GM03348 (cell line): ENCODE data around the gene IL27RA.
"Not testable (repeated sequence)": the region's sequence is repeated elsewhere in the genome, so short reads cannot be mapped to it uniquely, and the experiment has no call there.

ENCODE experiments used
- DNase-seq: peaks from one replicate; pipeline ENCODE4 v3.0.0; 2012; ENCODE audit warnings: low spot score

Gene IL27RA

DNA sequence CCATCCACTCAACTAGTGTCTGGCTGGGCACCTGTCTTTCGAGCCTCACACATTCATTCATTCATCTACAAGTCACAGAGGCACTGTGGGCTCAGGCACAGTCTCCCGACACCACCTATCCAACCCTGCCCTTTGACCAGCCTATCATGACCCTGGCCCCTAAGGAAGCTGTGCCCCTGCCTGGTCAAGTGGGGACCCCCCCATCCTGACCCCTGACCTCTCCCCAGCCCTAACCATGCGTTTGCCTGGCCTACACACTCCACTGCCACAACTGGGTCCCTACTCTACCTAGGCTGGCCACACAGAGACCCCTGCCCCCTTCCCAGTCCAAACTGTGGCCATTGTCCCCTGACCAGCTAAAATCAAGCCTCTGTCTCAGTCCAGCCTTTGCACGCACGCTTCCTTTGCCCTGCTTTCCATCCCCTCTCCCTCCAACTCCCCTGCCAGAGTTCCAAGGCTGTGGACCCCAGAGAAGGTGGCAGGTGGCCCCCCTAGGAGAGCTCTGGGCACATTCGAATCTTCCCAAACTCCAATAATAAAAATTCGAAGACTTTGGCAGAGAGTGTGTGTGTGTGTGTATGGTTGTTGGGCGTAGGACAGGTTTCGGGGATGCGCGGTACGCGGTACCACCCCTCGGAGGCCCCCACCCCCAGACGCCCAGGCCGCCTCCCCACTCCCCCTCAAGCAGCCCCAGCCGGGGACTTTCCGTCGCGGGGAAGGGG is 404 bp upstream of the IL27RA start:
- no peak for DNase-seq

DNA sequence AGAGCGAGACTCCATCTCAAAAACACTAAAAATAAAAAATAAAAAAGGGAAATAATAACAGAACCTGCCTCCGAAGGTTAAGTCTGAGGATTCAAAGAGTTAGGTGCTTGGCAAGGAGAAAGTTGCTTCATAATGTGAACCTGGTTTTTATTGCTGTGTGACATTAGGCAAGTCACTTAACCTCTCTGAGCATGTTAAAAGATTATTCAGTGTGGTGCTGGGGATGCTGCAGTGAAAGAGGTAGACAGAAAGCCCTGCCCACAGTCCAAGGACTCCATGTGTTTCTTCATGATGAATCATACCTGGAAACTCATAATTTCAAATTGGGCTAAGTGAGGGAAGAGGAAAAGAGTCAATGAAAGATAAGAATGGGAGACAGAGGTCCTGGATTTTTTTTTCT is 2.4 kb downstream of the IL27RA start:
- no peak for DNase-seq

DNA sequence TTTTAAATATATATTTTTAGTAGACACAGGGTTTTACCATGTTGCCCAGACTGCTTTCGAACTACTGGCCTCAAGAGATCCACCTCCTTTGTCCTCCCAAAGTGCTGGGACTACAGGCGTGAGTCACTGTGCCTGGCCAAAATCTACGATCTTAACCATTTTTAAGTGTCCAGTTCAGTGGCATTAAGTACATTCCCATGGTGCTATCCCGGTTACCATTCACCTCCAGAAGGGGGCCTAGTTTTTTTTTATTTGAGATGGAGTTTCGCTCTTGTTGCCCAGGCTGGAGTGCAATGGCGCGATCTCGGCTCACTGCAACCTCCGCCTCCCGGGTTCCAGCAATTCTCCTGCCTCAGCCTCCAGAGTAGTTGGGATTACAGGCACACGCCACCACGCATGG is 3.6 kb downstream of the IL27RA start:
- DNase-seq: not testable (repeated sequence)

DNA sequence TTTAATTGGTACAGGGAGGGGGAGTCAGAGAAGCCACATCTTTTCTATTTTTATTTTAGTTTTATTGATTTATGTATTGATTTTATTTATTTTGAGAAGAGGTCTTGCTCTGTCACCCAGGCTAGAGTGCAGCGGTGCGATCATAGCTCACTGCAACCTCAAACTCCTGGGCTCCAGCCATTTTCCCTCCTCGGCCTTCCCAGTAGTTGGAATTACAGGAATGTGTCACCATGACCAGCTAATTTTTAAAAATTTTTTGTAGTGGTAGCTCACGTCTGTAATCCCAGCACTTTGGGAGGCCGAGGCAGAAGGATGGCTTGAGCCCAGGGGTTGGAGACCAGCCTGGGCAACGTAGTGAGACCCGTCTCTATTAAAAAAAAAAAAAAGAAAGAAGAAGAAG is 4.1 kb downstream of the IL27RA start:
- DNase-seq: no peak

DNA sequence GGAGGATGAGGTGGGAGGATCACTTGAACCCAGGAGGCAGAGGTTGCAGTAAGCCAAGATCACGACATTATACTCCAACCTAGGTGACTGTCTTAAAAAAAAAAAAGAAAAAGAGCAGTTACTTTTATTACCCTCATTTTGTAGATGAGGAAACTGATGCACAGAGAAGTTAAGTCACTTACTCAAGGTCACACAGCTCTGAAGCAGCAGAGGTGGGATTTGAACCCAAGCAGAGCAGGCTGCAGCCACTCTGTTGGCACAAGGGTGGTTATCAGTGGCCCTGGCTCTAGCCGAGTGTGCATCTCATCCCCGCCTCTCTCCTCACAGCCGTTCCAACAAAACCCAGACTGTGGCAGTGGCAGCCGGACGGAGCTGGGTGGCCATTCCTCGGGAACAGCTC is 7.6 kb downstream of the IL27RA start:
- no peak for DNase-seq

DNA sequence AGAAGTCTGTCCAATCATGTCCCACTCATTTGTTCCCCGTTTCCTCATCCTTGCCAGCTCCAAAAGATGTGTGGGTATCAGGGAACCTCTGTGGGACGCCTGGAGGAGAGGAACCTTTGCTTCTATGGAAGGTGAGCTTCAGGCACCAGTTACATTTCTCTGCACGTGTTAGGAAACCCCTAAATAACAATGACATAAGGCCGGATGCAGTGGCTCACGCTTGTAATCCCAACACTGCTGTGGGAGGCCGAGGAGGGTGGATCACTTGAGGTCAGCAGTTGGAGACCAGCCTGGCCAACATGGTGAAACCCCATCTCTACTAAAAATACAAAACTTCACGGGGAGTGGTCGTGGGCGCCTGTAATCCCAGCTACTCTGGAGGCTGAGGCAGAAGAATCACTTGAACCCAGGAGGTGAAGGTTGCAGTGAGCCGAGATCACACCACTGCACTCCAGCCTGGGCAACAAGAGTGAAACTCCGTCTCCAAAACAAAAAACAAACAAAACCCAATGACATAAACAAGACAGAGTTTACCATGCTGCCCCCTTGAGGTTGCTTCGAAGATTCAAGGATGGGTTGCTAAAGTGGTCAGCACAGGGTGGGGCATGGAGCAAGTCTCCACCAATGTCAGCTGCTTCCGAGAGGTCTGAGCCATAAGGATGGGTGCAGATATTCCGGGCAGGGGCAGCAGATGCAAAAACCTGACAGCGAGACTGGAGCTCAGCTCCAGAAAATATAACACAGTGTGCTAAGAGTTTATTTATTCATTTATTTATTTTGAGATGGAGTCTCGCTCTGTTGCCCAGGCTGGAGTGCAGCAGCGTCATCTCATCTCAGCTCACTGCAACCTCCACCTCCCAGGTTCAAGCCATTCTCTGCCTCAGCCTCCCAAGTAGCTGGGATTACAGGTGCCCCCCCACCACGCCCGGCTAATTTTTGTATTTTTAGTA is 11.4 kb downstream of the IL27RA start:
- DNase-seq: peak; percentile 70

DNA sequence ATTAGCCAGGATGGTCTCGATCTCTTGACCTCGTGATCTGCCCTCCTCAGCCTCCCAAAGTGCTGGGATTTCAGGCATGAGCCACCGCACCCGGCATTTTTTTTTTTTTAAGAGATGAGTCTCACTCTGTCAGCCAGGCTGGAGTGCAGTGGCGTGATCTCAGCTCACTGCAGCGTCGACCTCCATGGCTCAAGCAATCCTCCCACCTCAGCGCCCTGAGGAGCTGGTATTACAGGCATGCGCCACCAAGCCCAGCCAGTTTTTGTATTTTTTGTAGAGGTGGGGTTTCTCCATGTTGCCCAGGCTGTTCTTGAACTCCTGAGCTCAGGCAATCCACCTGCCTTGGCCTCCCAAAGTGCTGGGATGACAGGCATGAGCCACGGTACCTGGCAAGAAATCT is 16.3 kb downstream of the IL27RA start:
- DNase-seq: not testable (repeated sequence)

DNA sequence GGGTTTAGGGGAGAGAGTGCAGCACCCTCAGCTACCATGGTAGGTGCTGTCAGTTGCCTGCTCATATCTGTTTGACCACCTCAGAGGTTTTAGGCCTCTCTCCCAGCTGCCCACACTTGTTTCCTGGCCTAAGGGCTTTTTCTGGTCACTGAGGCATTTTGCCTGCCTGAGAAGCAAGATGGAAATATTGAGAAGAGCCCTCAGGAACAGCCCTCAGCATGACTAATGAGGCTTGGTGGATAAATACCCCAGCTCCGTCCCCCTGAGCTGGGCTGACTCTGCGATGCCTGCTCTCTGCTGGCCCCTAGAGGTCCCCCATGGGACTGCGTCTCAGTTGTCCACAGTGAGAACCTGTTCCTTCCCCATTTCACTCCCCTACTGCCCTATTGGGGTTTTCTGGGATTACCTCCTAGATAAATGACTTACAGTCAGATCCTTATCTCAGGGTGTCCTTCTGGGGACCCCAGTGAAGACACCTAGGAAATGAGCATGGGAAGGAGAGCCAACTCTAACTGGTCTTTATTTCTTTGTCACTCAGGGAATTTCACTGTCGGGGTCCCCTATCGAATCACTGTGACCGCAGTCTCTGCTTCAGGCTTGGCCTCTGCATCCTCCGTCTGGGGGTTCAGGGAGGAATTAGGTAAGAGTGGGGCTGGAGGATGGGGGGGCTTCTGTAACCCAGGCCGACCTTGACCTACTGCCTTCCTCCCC is 17.0 kb downstream of the IL27RA start:
- DNase-seq: peak; percentile 60

DNA sequence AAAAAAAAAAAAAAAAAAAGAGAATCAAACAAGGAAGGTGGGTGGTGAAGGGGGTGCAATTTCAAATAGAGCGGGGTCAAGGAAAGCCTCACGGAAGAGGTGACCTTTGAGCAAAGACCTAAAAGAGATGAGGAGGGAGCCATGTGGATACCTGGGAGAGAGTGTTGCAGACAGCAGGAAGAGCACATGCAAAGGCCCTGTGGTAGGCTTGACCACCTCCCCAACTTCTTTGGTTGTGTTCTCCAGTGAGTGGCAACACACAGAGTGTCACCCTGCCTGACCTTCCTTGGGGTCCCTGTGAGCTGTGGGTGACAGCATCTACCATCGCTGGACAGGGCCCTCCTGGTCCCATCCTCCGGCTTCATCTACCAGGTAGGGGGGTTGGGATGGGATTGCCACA is 18.9 kb downstream of the IL27RA start:
- no peak for DNase-seq

DNA sequence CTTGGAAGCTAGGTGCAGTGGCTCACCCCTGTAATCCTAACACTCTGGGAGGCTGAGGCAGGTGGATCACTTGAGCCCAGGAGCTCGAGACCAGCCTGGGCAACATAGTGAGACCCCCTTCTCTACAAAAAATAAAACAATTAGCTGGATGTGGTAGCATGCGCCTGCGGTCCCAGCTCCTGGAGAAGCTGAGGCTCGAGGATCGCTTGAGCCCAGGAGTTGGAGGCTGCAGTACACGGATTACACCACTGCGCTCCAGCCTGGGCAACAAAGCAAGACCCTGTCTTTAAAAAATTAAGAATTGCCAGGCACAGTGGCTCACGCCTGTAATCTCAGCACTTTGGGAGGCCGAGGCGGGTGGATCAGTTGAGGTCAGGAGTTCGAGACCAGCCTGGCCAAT is 19.4 kb downstream of the IL27RA start:
- not testable (repeated sequence) for DNase-seq

DNA sequence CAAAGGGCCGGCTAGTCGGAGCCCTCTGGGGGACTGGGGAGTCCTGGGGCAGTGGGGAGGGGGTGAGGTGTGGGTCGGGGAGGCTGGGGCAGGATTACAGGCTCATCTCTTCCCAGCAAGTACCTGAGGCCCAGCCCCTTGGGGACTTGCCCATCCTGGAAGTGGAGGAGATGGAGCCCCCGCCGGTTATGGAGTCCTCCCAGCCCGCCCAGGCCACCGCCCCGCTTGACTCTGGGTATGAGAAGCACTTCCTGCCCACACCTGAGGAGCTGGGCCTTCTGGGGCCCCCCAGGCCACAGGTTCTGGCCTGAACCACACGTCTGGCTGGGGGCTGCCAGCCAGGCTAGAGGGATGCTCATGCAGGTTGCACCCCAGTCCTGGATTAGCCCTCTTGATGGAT is 20.4 kb downstream of the IL27RA start:
- no peak for DNase-seq

DNA sequence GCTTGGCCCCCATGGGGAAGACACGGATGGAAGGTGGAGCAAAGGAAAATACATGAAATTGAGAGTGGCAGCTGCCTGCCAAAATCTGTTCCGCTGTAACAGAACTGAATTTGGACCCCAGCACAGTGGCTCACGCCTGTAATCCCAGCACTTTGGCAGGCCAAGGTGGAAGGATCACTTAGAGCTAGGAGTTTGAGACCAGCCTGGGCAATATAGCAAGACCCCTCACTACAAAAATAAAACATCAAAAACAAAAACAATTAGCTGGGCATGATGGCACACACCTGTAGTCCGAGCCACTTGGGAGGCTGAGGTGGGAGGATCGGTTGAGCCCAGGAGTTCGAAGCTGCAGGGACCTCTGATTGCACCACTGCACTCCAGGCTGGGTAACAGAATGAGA is 20.9 kb downstream of the IL27RA start:
- no peak for DNase-seq

DNA sequence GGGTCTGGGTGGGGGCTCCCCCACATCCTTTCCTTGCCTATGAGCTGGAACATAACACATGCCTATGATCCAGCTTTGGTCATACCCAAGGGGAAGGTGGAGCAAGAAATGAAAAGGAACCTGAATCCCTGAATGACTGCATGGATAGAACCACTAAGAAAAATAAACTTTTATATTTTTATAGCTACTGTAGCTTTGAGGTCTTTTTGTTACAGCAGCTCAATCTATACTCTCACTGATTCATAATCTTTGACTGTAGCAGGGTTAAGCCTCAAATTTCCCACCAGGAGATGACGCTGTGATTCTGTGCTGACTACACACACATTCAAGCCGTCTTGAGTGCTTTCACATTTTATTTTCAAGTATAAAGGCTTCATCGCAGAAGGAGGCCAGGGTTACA is 21.5 kb downstream of the IL27RA start:
- DNase-seq: no peak

DNA sequence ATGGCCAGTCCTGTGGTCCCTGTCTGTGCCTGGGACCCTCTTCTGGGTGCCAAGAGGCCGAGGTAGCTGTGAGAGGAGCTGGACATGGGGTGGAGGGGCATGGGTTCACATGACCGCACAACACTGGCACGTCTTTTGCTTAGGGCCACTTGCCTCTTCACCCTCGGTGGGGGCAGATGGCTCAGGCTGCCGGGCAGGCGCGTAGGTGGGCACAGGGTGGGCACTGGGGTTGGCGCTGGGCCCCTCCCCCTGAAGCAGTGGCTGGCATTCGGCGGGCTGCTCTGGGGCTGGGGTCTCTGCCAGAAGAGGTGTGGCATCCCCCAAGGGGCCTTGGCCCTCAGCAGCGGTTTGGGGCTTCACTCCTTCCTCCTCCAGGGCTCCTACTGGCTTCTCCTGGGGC is 21.9 kb downstream of the IL27RA start:
- DNase-seq: no peak

DNA sequence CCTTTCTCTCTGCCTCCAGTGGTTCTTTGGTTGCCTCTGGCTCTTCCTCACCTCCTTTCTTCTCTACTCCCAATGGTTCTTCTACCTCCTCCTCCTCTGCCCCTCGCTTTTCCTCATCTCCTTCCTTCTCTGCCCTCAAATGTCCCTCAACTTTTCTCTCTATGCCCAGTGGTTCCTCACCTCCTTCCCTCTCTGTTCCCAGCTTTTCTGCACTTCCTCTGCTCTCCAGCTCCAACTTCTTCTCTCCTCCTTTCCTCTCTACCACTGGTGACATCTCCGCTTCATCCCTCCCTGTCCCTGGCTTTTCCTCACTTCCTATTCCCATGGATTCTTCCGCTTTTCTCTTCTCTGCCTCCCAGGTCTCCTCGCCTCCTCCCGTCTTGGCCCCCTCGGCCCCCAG is 22.5 kb downstream of the IL27RA start:
- no peak for DNase-seq

DNA sequence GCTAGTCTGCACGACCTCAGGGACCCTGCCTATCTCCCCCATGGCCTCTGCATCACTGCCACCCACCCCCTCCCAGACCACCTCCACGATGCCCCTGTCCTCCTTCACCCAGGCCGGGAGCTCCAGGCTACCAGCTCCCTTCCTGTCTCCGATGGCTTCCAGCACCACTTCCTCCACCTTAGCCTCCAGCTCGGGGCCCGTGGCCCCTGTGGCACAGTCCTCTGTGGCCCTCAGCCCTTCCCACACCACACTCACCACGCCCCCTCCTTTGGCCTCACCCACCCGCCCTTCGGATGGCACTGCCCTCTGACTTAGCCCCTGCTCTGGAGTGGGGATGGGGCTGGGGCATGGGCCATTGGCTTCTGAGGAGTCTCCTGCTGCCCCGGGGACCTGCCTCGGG is 23.2 kb downstream of the IL27RA start:
- no peak for DNase-seq

DNA sequence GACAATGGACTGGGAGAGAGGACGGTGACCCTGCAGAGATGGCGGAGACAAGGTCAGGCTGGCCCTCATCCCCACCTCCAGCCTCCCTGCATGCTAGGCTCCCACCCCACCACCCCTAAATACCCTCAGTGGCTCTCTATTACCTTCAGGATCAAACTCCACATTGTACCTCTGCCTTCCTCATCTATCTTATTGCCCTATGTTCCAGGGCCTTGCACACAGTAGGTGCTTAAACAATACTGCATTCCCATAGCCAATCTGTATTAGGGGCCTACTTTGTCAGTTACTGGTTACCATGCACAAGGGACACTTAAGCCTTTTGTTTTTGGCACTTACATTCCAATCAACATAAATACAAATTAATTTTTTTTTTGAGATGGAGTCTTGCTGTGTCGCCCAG is 23.8 kb downstream of the IL27RA start:
- no peak for DNase-seq

DNA sequence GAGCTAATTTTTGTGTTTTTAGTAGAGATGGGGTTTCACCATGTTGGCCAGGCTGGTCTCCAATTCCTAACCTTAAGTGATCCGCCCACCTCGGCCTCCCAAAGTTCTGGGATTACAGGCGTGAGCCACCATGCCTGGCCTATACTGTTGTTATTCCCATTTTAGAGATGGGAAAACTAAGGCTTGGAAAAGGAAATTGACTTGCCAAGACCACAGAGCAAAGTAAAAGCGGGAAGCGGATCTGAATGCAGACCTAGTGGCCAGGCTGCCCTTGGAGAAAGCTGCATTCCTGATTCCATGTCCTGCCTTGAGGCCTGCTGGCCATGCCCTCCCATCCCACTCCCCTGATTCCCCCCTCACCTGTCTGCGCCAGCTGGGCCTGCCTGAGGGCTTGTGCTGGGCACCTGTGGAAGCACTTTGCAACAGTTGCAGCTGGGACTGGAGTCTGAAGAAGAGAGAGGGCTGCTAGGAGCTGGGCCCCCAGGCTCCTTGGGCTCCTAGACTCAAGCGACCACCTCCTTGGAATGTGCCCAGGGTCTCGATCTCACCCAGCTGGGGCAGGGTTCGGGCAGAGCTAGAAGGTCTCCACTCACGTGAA is 24.6 kb downstream of the IL27RA start:
- DNase-seq: no peak

DNA sequence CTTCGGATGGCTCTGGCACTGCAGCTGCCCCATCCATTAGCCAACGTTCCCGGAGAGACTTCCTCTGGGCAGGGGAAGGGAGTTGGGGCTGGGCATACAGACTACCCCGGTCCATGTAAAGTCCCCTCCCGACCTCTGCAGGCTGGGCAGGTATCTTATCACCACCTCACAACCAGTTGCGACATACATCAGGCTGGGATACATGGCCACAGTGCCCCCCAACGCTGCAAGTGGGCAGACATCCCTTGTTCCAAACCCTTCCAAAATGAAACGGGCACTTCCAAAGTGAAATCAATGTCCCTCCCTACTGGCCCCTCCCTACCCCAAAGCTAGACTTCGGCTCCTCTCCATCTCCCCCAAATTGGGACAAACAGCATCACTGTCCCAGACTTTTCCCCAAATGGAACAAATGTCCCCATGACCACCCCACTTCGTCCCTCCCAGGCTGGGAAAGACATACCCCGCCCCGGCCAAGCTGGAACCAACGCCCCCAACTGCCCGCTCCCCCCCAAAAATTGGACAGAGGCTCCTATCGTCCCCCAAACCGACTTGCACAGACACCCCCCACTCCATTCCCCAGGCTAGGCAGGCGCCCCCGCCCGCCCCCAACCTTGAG is 25.3 kb downstream of the IL27RA start:
- no peak for DNase-seq

DNA sequence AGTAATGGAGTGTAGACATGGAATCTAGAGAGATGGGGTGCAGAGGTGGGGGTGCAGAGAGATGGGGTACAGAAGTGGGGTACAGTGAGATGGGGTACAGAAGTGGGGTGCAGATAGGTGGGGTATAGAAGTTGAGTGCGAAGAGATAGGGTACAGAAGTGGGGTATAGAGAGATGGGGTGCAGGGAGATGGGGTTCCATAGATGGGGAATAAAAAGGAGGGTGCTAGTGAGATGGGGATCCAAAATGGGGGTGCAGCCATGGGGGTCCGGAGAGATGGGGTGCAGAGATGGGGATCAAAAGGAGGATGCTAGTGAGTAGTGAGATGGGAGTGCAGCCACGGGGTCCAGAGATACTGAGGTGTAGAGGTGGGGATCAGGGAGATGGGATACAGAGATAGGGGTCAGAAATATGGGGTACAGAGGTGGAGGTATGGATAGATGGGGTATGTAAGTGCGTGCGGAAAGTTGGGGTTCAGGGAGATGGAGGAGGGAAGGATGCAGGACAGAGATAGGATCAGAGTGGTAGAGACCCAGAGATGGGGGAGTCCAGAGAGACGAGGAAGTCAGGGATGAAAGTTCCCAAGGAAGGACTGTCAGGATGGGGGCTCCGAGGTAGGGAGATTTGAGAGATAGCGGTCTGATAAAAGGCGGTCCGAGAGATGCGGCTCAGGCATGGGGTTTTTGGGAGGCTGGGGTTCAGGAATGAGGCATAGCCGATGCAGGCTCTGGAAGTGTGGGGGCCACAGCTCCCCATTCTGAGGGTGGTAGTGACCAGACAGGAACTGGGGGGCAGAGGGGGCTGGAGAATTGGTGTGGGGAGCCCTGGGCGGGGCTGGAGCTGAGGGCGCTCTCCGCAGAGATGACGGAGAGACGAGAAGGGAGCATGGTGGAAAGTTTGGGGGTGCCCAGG is 26.9 kb downstream of the IL27RA start:
- no peak for DNase-seq

DNA sequence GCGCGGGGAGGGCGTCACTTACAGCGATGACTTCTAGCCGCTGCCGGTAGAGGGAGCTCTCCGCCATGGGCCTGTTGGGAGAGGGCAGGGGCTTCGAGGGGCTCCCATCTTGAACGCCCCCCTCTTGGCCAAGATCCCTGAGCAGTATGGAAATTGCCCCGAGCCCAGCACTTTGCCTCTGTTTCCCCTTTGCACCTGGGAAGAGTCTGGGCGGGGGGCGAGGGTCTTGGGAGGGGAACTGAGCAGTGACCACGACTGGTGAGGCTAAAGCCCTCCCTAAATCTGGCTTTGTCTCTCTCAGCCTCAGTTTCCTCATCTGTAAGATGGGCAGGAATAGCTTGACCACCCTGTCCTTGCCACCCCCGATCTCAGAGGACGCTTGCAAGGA is 27.5 kb downstream of the IL27RA start:
- DNase-seq: no peak
